Smooth muscle cell (in vitro differentiated cells): ENCODE data around the gene LCOR. TPM values are rescaled to one million over a fixed set of nuclear protein-coding genes. Genes with fewer than 3 reads are reported as not detected.

Experiments used
- DNase-seq: peaks from one replicate; lab custom pipeline; 2025; ENCODE audit not compliant: unreplicated experiment; lab: John Stamatoyannopoulos, UW
- H2AFZ ChIP-seq: fragments of 200-600 bp; sonication (generic); 2 replicates; pipeline ENCODE4 v1.6.0; 2016; ENCODE audit warnings: antibody characterized with exemption, low read depth, mild to moderate bottlenecking
- H3F3A ChIP-seq: fragments of 200-600 bp; sonication (generic); 2 replicates; pipeline ENCODE4 v1.6.0; 2017; ENCODE audit warnings: antibody characterized with exemption, low read depth
- H3K27ac ChIP-seq: fragments of 200-600 bp; sonication (generic); 2 replicates; pipeline ENCODE4 v1.5.1; 2016; ENCODE audit warnings: low read depth, mild to moderate bottlenecking
- H3K27me3 ChIP-seq: fragments of 200-600 bp; sonication (generic); 2 replicates; pipeline ENCODE4 v1.6.1; 2016; ENCODE audit warnings: low read depth, mild to moderate bottlenecking
- H3K36me3 ChIP-seq: fragments of 200-600 bp; sonication (generic); 2 replicates; pipeline ENCODE4 v1.5.1; 2016; ENCODE audit warnings: low read depth
- H3K4me1 ChIP-seq: fragments of 200-600 bp; sonication (generic); 2 replicates; pipeline ENCODE4 v1.5.1; 2016; ENCODE audit warnings: low read depth
- H3K4me2 ChIP-seq: fragments of 200-600 bp; sonication (generic); 2 replicates; pipeline ENCODE4 v1.6.0; 2016; ENCODE audit warnings: mild to moderate bottlenecking
- H3K4me3 ChIP-seq: fragments of 200-600 bp; sonication (generic); 2 replicates; pipeline ENCODE4 v1.5.1; 2016; ENCODE audit warnings: mild to moderate bottlenecking
- H3K79me2 ChIP-seq: fragments of 200-600 bp; sonication (generic); 2 replicates; pipeline ENCODE4 v1.6.0; 2016; ENCODE audit warnings: low read depth, mild to moderate bottlenecking
- H3K9ac ChIP-seq: fragments of 200-600 bp; sonication (generic); 2 replicates; pipeline ENCODE4 v1.6.0; 2016; ENCODE audit warnings: low read depth
- H3K9me3 ChIP-seq: fragments of 200-600 bp; sonication (generic); replicated peaks from 2 replicates; pipeline ENCODE4 v1.5.1; 2016; ENCODE audit warnings: low read depth
- H4K20me1 ChIP-seq: fragments of 200-600 bp; sonication (generic); 2 replicates; pipeline ENCODE4 v1.6.0; 2016; ENCODE audit warnings: low read depth
- WGBS: methylation state at CpG from one replicate; pipeline ENCODE4 v1.1.7; 2016; ENCODE audit warnings: low lambda C conversion rate; 5-methylcytosine and 5-hydroxymethylcytosine counted together
- polyA plus RNA-seq: library from polyadenylated mRNA; unstranded; fragments of >200 nt; fragmentation: Nextera tagmentation; extraction: Ambion mirVana; gene quantifications from 2 replicates; pipeline ENCODE4 v1.2.1, GENCODE V29; 2016
- total RNA-seq: library from RNA; depleted of rRNA; stranded (reverse); fragments of >200 nt; gene quantifications from 2 replicates; pipeline ENCODE4 v1.2.3, GENCODE V29; 2014
- TF ChIP-seq, protein P1 (sequence below): fragments of 200-600 bp; sonication (generic); IDR thresholded peaks from 2 replicates; pipeline ENCODE4 v1.5.1; 2017; ENCODE audit warnings: borderline replicate concordance, mild to moderate bottlenecking, antibody characterized with exemption; ENCODE audit not compliant: insufficient read depth, poor library complexity, severe bottlenecking

The LCOR gene
- total and polyA plus RNA-seq, 2 experiments from 2014 or later: 10.6 to 27.8 TPM

DNA sequence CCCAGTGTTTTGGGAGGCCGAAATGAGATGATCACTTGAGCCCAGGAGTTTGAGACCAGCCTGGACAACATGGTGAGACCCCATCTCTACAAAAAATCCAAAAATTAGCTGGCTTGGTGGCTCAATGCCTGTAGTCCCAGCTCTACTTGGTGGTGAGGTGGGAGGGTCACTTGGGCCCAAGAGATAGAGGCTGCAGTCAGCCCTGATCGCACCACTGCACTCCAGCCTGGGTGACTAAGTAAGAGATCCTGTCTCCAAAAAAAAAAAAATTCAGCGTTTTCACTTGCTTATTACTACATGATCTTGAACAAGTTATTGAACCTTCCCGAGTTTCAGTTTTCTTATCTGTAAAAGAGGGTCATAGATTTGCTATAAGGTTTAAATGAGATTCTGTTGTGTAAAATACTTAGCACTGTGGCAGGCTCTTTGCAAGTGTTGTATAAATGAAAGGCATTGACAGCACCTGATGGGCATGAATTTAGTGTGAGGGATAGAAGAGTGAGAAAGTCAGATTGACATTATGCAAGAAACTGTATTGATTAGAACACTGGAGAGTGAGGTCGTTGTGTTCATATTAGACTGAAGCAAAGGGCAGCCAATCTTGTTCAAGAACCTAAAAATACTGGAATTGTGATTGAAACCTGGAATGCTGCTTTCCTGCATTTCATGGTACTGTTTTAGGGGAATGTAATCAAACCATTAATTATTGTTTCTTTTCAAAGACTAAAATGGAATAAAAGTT is 136.8 kb downstream of the LCOR start:
- peaks cover 8% of the 10 kb centered on the region for H3K4me1 ChIP-seq
- no peak overlapping the region for H3K9ac ChIP-seq
- no peak overlapping the region for H3K4me2 ChIP-seq
- no peaks in the 10 kb centered on the region for H3K9me3 ChIP-seq
- H3F3A ChIP-seq: no peaks in the 10 kb centered on the region
- no peaks in the 10 kb centered on the region for H4K20me1 ChIP-seq
- H3K27me3 ChIP-seq: no peaks in the 10 kb centered on the region
- H3K36me3 ChIP-seq: no peaks in the 10 kb centered on the region
- DNase-seq: no peak
- no peak overlapping the region for H3K27ac ChIP-seq
- H3K79me2 ChIP-seq: no peaks in the 10 kb centered on the region
- H2AFZ ChIP-seq: no peak overlapping the region
- 95% methylated on average over 5 of the region's 5 CpGs for WGBS
- TF ChIP-seq, protein P1, sequence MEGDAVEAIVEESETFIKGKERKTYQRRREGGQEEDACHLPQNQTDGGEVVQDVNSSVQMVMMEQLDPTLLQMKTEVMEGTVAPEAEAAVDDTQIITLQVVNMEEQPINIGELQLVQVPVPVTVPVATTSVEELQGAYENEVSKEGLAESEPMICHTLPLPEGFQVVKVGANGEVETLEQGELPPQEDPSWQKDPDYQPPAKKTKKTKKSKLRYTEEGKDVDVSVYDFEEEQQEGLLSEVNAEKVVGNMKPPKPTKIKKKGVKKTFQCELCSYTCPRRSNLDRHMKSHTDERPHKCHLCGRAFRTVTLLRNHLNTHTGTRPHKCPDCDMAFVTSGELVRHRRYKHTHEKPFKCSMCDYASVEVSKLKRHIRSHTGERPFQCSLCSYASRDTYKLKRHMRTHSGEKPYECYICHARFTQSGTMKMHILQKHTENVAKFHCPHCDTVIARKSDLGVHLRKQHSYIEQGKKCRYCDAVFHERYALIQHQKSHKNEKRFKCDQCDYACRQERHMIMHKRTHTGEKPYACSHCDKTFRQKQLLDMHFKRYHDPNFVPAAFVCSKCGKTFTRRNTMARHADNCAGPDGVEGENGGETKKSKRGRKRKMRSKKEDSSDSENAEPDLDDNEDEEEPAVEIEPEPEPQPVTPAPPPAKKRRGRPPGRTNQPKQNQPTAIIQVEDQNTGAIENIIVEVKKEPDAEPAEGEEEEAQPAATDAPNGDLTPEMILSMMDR: no peak
- no peak overlapping the region for H3K4me3 ChIP-seq

DNA sequence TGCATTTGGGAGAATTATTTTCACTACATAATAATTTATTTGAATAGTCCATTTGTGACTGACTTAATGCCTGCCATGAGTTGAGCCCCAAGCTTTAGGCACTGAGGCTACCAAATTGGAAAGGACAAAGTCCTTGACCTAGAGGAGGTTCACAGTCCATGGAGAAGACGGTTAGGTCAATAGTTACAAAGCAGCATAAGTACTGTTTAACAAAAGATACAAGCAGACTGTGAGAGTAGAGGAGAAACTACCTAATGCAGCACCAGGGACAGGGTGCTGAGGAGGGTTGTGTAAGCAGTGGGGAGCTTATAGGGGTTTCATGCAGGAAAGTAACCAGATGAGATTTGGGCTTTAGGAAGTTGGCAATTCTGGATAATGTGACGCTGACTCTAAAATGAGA is 139.2 kb downstream of the LCOR start:
- Histone ChIP-seq H3K4me3 (no peak overlapping the region), H3K79me2 (no peaks in the 10 kb centered on the region), H4K20me1 (no peaks in the 10 kb centered on the region), H3K36me3 (no peaks in the 10 kb centered on the region), H3K27ac (no peak overlapping the region), H3K4me2 (no peak overlapping the region), H2AFZ (no peak overlapping the region), H3K27me3 (no peaks in the 10 kb centered on the region), H3K9ac (no peak overlapping the region), H3F3A (no peaks in the 10 kb centered on the region), H3K4me1 (peaks cover 8% of the 10 kb centered on the region), H3K9me3 (no peaks in the 10 kb centered on the region)
- no peak for DNase-seq
- TF ChIP-seq, protein P1: no peak
- WGBS: 96% methylated on average over 2 of the region's 2 CpGs

DNA sequence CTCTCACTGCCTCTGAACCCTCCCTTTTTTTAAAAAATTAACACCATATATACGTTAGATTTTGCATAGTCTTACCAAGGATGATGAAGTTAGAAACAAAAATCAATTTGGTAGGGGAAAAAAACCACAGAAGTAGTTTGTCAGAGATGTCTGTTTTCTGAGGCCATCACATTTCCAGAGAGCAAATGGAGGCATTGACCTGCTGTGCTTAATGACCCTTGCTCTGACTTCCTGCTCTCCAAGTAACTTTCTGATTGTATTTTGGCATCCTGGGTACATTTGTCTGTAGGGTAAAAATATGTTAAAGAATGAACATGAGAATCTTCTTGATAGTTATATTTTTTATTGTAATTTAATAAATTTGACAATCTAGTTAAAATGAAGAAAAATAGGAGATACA is 140.2 kb downstream of the LCOR start:
- TF ChIP-seq, protein P1: no peak
- Histone ChIP-seq H3K27ac (no peak overlapping the region), H3F3A (no peaks in the 10 kb centered on the region), H3K4me3 (no peak overlapping the region), H4K20me1 (no peaks in the 10 kb centered on the region), H3K9ac (no peak overlapping the region), H3K27me3 (no peaks in the 10 kb centered on the region), H2AFZ (no peak overlapping the region), H3K9me3 (no peaks in the 10 kb centered on the region), H3K4me2 (no peak overlapping the region), H3K36me3 (no peaks in the 10 kb centered on the region), H3K4me1 (peaks cover 8% of the 10 kb centered on the region), H3K79me2 (no peaks in the 10 kb centered on the region)
- no peak for DNase-seq
- 89% methylated on average over 1 of the region's 1 CpG for WGBS
